OCI-LY3 (cell line): ENCODE data around the gene MOB3B.
"Not testable (repeated sequence)": the region's sequence is repeated elsewhere in the genome, so short reads cannot be mapped to it uniquely, and the experiment has no call there.

Experiments
- H2AFZ ChIP-seq: fragments of 200-600, 300-600 bp; shearing (Covaris generic); 2 replicates; pipeline ENCODE4 v1.6.0; 2014; ENCODE audit warnings: antibody characterized with exemption, low read depth, low read length
- H3K27ac ChIP-seq: fragments of 200-600, 300-600 bp; sonication (generic); 2 replicates; pipeline ENCODE4 v1.5.1; 2014; ENCODE audit warnings: mild to moderate bottlenecking, low read length, moderate library complexity, mixed read lengths
- H3K27me3 ChIP-seq: fragments of 200-600, 300-600 bp; sonication (generic); 2 replicates; pipeline ENCODE4 v1.6.1; 2014; ENCODE audit warnings: low read depth, low read length, mixed read lengths
- H3K36me3 ChIP-seq: fragments of 200-600, 300-600 bp; sonication (generic); replicated peaks from 2 replicates; pipeline ENCODE3; 2014; ENCODE audit warnings: low read depth, low read length, mixed read lengths
- H3K4me1 ChIP-seq: fragments of 300-600, 200-600 bp; sonication (generic); 2 replicates; pipeline ENCODE4 v1.6.1; 2014; ENCODE audit warnings: low read length, mixed read lengths
- H3K4me2 ChIP-seq: fragments of 200-600, 300-600 bp; sonication (generic); 2 replicates; pipeline ENCODE4 v1.6.1; 2014; ENCODE audit warnings: low read length, mixed read lengths
- H3K4me3 ChIP-seq: fragments of 300-600, 200-600 bp; sonication (generic); 2 replicates; pipeline ENCODE4 v1.5.1; 2014; ENCODE audit warnings: antibody characterized with exemption, mild to moderate bottlenecking, low read length, moderate library complexity
- H3K79me2 ChIP-seq: fragments of 300-600, 200-600 bp; shearing (Covaris generic); 2 replicates; pipeline ENCODE4 v1.6.1; 2014; ENCODE audit warnings: mild to moderate bottlenecking, low read length, mixed read lengths
- H3K9ac ChIP-seq: fragments of 300-600, 200-600 bp; shearing (Covaris generic); 2 replicates; pipeline ENCODE4 v1.6.0; 2014; ENCODE audit warnings: mild to moderate bottlenecking, low read length, moderate library complexity
- H3K9me3 ChIP-seq: fragments of 200-600, 300-600 bp; shearing (Covaris generic); 2 replicates; pipeline ENCODE4 v1.6.1; 2014; ENCODE audit warnings: low read length, mixed read lengths; ENCODE audit not compliant: insufficient read depth
- H4K20me1 ChIP-seq: fragments of 200-600, 300-600 bp; sonication (generic); 2 replicates; pipeline ENCODE4 v1.6.1; 2016; ENCODE audit warnings: low read length, mixed read lengths; ENCODE audit not compliant: insufficient read depth
- CTCF ChIP-seq: fragments of 200-600, 300-600 bp; sonication (generic); IDR thresholded peaks from 2 replicates; pipeline ENCODE4 v1.5.1; 2014; ENCODE audit warnings: antibody characterized with exemption, low read length, low read depth
- EZH2phosphoT487 ChIP-seq: fragments of 200-600 bp; shearing (Covaris generic); IDR thresholded peaks from 2 replicates; pipeline ENCODE4 v1.6.1; 2018; ENCODE audit warnings: antibody characterized with exemption, mixed run types, low read depth

MOB3B gene

GRCh38 chr9:27451207-27451797 is 78.3 kb downstream of the MOB3B start:
- Histone ChIP-seq H3K4me1 (no peaks in the 10 kb centered on the region), H3K79me2 (no peaks in the 10 kb centered on the region), H3K9me3 (peaks cover 5% of the 10 kb centered on the region; the same call in 1 of the 2 replicates), H3K4me3 (no peak overlapping the region), H3K4me2 (no peak overlapping the region), H3K36me3 (peaks cover 6% of the 10 kb centered on the region), H3K27me3 (peaks cover 35% of the 10 kb centered on the region), H2AFZ (no peak overlapping the region), H3K9ac (no peak overlapping the region), H3K27ac (no peak overlapping the region), H4K20me1 (no peaks in the 10 kb centered on the region)
- TF ChIP-seq EZH2phosphoT487 (no peak), CTCF (no peak)

GRCh38 chr9:27450752-27451151 is 78.9 kb downstream of the MOB3B start:
- no peak overlapping the region for H3K27ac ChIP-seq
- H3K4me1 ChIP-seq: no peaks in the 10 kb centered on the region
- no peak overlapping the region for H3K4me3 ChIP-seq
- TF ChIP-seq CTCF (no peak), EZH2phosphoT487 (no peak)
- no peaks in the 10 kb centered on the region for H4K20me1 ChIP-seq
- peaks cover 5% of the 10 kb centered on the region; the same call in 1 of the 2 replicates for H3K9me3 ChIP-seq
- H3K4me2 ChIP-seq: no peak overlapping the region
- H2AFZ ChIP-seq: no peak overlapping the region
- H3K36me3 ChIP-seq: peaks cover 6% of the 10 kb centered on the region
- no peaks in the 10 kb centered on the region for H3K79me2 ChIP-seq
- H3K27me3 ChIP-seq: peaks cover 30% of the 10 kb centered on the region
- H3K9ac ChIP-seq: no peak overlapping the region

- H4K20me1 ChIP-seq, H2AFZ ChIP-seq, H3K36me3 ChIP-seq, H3K4me2 ChIP-seq, H3K4me3 ChIP-seq, H3K79me2 ChIP-seq, H3K27ac ChIP-seq, H3K9ac ChIP-seq, H3K4me1 ChIP-seq, H3K9me3 ChIP-seq: not testable (repeated sequence)
- H3K27me3 ChIP-seq: peaks cover 18% of the 10 kb centered on the region
These were observed 81.3 kb downstream of the MOB3B start for GRCh38 chr9:27448356-27448755.

- Histone ChIP-seq H3K4me2 (no peak overlapping the region), H3K27me3 (peaks cover 19% of the 10 kb centered on the region), H3K79me2 (no peaks in the 10 kb centered on the region), H3K4me3 (no peak overlapping the region), H3K9ac (no peak overlapping the region), H3K9me3 (peaks cover 5% of the 10 kb centered on the region; the same call in 1 of the 2 replicates), H3K4me1 (no peaks in the 10 kb centered on the region), H3K36me3 (peaks cover 6% of the 10 kb centered on the region), H3K27ac (no peak overlapping the region), H4K20me1 (no peaks in the 10 kb centered on the region), H2AFZ (no peak overlapping the region)
- TF ChIP-seq CTCF: no peak
- no peak for TF ChIP-seq EZH2phosphoT487
These were observed 82.5 kb downstream of the MOB3B start for GRCh38 chr9:27447031-27447683.
